HL-60/S4 treated with phorbol 12-myristate 13-acetate at 8.2 ng/mL for 4 days and 3 days (cell line): Measurements from ENCODE around the gene DYNLT5.
"Not testable (repeated sequence)": the region's sequence is repeated elsewhere in the genome, so short reads cannot be mapped to it uniquely, and the experiment has no call there.

Experiments
- in situ Hi-C: fragments of 300-500 bp; cut with MboI; formaldehyde crosslinking; loops from 2 replicates; pipeline ENCODE4 v1.15.0; 2022; ENCODE audit warnings: low sequenced_read_pairs

DYNLT5 gene

DNA sequence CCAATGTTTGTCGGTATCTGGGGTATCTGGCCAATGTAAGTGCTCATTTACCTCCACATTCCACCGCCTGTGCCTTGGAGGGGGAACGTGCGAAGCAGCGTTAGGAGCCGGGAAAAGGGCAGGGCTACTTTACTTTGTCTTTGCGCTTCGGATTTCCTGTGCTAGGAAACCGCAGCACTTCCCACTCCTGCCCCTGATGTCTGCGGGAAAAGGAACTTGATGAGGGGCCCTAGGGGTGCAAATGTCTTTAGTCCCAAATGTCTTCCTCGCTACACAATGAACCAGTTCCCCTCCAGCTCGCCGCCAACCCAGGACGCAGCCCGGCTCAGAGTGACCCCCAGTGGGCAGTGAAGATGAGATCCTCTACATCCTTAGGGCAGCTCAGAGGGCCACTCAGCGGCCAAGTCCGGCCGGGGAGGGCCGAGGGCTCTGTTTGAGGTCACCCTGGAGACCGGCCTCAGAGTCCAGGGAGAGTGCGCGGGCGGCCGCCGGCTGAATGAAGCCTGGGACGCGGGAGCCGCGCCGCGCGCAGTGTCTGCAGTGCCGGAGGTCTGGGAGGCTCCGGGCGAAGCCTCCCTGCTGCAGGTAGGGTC is at the start of gene DYNLT5:
Gene DYNLT5 (plus strand): TSS at position 460 of the 593 bp plus-strand sequence. CDS start 2,200 bp downstream, outside the sequence.
- in situ Hi-C loops: no loop called here

DNA sequence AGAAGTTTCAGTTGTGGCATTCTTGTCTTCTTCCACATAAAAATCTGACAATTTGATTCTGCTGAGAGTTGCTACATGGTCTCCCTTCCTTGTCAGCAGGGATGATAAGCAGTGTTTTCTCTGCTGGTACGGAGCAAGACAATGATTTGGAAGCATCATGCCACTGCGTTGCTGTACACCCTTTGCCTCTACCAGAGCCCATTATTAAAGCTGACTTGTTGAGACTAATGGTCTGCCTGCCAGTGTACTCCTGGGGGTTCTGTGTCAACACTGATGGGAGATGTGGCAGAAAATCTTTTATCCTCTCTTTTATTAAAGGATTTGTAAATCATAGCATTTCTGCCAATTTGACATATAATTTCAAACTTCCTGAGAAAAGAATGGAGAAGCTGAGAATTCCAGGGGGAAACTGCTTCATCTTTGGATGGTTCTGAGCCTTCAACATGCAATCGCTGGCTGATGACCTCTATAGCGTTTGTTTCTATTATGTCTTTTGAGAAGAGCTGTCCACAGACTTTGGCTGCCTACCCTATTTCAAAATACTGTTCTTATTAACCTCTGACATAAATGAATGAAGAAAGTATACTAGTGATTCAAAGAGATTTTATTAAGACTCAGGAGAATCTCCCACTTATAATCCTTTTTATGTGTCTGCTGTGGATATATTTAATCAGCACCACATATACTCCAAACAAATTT is 47.9 kb upstream of the DYNLT5 start:
- in situ Hi-C loops: no loop called here

DNA sequence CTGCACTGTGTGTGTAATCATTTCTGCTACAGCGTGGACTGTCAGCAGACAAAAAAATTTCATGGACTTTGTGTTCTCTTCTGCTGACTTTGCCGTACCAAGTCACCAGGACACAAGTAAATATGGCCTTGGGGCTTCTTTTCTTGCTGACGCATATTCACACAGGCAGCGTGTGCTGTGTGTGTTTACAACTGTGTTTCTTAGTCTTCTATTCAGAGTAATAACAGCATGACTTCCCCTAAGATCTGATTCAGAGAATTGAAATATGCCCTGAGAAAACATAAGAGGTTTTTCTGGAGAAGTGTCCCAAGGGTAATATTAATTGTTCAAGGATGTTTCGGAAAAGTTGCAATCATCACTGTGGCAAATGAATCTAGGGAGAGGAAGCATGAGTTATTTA is 47.1 kb upstream of the DYNLT5 start:
- in situ Hi-C loops: no loop called here

DNA sequence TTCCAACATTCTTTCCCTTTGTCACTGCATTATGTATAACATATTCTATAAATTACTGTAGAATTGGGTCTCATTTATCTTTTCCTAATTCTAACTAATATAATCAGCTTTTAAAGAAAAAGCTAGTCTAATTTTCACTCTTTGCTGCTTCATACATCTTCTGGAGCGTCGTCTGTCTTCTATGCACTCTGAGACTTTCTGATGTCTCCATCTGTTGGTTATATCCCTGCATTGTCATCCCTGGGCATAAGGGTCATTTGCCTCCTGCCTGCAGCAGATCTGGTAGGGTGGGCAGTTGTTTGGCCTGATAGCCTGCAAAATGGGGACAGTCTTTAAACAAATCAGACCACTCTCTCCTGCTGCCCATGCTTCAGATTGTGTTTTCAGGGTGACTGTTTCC is 40.8 kb upstream of the DYNLT5 start:
- in situ Hi-C loops: no loop called here

DNA sequence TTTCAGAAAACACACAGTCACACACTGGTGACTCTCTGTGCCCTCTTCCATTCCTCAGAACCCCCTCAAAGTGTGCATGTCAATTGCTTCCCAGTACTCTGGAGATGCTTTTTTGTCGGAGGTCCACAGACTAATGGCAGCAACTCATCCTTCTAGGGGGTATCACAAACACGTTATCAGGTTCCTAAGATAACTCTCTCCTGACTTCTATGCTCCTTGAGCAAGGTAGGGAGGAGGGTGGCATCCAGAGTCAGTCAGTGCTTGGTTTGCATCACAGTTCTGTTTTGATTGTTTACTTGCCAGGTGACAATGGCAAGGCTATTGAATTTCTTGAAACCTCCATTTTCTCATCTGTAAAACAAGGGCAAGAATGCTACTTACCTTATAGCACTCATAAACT is 39.4 kb upstream of the DYNLT5 start:
- in situ Hi-C loops: no loop called here

DNA sequence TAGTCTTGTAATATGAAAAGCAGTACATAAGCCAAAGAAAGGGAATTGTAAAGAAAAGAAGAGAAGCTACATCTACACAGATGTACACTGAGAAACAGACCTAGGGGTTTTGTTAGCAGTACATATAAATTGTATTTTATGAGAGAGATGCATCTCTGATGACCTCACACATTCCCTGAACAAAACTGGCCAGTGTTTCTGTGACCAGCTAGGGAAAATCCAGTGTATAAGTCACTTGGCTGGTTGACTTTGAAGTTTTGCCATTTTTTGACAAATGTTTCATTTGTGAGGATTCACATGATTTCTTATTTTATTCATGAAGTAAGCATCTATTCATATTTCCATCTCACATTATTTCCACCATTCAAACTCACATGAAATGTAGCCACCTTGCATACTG is 28.3 kb upstream of the DYNLT5 start:
- in situ Hi-C loops: no loop called here

GRCh38 chr1:66725885-66726665 is 26.2 kb upstream of the DYNLT5 start:
- in situ Hi-C loops: no loop called here

DNA sequence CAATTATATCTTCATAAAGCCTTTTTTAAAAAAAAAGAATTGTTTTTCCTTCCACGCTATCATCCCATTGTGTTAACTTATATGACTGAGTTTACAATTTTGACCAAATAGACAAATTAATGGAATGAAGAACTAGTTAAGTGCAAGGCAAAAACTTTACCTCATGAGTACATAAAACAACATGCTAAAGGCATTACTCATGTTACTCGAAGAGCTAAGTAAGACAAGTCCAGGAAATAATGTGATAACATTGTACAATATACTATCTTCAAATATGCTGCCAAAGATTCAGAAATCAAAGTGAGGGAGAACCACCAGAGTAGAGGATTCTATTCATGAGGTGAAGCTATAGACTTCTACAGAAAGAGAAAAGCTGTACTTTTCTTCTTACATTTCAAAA is 24.2 kb upstream of the DYNLT5 start:
- in situ Hi-C loops: no loop called here

GRCh38 chr1:66728716-66729115 is 23.5 kb upstream of the DYNLT5 start:
- in situ Hi-C loops: not testable (repeated sequence)

- in situ Hi-C loops: no loop called here
These were observed 23.1 kb upstream of the DYNLT5 start for GRCh38 chr1:66729119-66729518.

- in situ Hi-C loops: no loop called here
These were observed 22.7 kb upstream of the DYNLT5 start for GRCh38 chr1:66729523-66729922.

- in situ Hi-C loops: no loop called here
These were observed 21.8 kb upstream of the DYNLT5 start for GRCh38 chr1:66730462-66730861.

DNA sequence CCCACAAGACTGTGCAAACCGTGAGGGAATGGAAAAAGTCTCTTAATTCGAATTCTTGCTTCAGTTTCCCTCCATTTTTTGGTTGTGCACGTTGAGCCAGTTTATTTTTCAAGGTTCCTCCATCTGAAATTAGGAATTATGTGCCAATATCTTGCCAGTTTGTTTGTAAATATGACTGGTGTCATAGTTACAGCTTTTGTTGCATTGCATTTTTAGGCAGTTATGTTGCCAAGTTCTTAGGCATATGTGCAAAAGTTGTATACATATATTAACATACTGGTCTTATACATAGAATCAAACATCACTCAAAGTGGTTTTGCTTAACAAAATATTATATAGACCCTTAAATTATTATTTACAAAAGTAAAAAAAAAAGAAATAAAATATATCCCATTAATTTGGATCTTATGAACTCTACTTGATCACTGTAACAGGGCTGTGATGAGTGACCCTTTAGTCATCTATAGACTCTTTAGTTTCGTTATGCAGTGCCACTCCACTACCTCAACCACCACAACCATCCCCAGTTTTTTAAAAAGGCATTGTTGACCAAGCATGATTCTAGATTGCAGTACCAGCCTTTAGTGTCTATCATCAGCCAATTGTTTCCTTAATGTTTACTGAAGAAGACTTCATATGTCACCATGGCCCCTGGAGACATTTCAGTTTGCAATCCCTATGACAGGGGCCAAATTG is 20.9 kb upstream of the DYNLT5 start:
- in situ Hi-C loops: no loop called here

DNA sequence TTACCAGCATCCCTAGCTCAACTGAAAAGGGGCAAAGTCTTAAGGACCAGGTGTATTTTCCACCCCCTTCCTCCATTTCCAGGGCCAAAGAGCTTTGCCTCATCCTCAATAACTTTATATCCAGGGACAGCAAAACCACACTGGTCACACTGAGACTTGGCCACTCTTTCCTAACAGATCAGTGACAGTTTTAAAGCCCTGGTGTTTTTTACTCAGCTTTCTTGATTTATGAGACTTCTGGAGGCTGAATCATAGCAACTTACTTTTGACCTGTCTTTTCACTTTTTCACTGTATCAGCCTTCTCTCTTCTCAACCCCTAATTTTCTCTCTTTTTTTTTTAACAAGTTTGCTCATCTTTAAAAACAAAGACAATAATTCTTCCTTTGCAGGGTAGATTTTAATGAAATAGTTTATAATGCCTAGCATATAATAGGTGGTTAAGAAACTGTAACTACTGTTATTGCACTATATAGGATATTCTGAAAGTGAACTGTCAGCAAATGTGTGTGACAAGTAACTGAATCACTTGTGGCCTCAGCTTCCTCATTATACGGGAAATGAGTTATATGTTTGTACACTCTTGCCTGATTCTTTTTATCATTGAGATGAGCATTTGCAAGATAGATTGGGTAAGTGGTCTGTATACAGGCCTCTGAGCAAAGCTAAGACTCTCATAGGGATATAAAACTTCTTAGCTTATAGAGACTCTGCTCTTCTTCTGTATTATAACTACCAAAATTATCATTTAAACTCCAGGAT is 19.7 kb upstream of the DYNLT5 start:
- in situ Hi-C loops: no loop called here

GRCh38 chr1:66733348-66734017 is 18.8 kb upstream of the DYNLT5 start:
- in situ Hi-C loops: no loop called here

- in situ Hi-C loops: not testable (repeated sequence)
These were observed 17.7 kb upstream of the DYNLT5 start for GRCh38 chr1:66734531-66734930.

- in situ Hi-C loops: no loop called here
These were observed 14.4 kb upstream of the DYNLT5 start for GRCh38 chr1:66737836-66738235.

GRCh38 chr1:66739401-66740157 is 12.7 kb upstream of the DYNLT5 start:
- in situ Hi-C loops: no loop called here

DNA sequence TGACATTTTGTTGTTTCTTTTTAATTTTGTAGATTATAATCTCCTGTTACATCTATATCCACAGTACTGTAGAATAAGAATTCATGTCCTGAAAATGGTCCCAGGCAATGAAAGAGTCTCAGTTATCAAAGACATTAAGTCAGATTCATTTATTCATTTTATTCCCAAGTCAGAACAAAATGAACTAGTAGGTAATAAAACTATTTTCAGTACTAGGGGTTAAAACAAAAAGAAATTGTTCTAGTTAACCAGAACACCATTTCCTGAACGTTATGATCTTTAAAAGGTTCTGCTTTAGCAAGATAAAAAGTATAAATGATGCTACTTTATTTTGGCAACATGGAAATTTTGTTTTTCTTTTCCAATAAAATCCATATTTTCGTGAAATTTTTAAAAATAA is 6.8 kb upstream of the DYNLT5 start:
- in situ Hi-C loops: no loop called here
